Trophoblast cell (in vitro differentiated cells and primary cell): ENCODE data around the gene CEP55. TPM values are rescaled to one million over a fixed set of nuclear protein-coding genes. Genes with fewer than 3 reads are reported as not detected.

ENCODE experiments used
- DNase-seq, 2 donors: peaks; one replicate each; pipeline ENCODE4 v3.0.0-alpha.2; 2016
- H2AFZ ChIP-seq: 2 replicates; pipeline ENCODE4 v1.6.1; 2013; ENCODE audit warnings: low read length, moderate library complexity, mild to moderate bottlenecking; ENCODE audit not compliant: insufficient read depth, poor library complexity
- H2AK5ac ChIP-seq: 2 replicates; pipeline ENCODE4 v1.6.1; 2013; ENCODE audit warnings: mild to moderate bottlenecking, low read length
- H2BK120ac ChIP-seq: 2 replicates; pipeline ENCODE4 v1.6.1; 2013; ENCODE audit warnings: low read length, mild to moderate bottlenecking, moderate library complexity; ENCODE audit not compliant: insufficient read depth, poor library complexity
- H2BK12ac ChIP-seq: 2 replicates; pipeline ENCODE4 v1.6.1; 2013; ENCODE audit warnings: mild to moderate bottlenecking, low read length, moderate library complexity
- H2BK5ac ChIP-seq: 2 replicates; pipeline ENCODE4 v1.6.1; 2013; ENCODE audit warnings: low read length, low read depth, moderate library complexity, mild to moderate bottlenecking; ENCODE audit not compliant: poor library complexity
- H3K14ac ChIP-seq: 2 replicates; pipeline ENCODE4 v1.6.1; 2013; ENCODE audit warnings: mild to moderate bottlenecking, low read length
- H3K18ac ChIP-seq: 2 replicates; pipeline ENCODE4 v1.6.1; 2013; ENCODE audit warnings: mild to moderate bottlenecking, low read length
- H3K23ac ChIP-seq: 2 replicates; pipeline ENCODE4 v1.6.1; 2013; ENCODE audit warnings: low read length
- H3K27ac ChIP-seq: 2 replicates; pipeline ENCODE4 v1.5.1; 2013; ENCODE audit warnings: low read depth, mild to moderate bottlenecking, inconsistent platforms, low read length, moderate library complexity
- H3K27me3 ChIP-seq: 2 replicates; pipeline ENCODE4 v1.6.1; 2013; ENCODE audit warnings: inconsistent platforms, mild to moderate bottlenecking, low read length, moderate library complexity; ENCODE audit not compliant: insufficient read depth
- H3K36me3 ChIP-seq, 2 experiments: 1 replicate in 1 of 2; 2 replicates in 1 of 2; pipeline ENCODE4 v1.6.1; 2013; ENCODE audit warnings: low read length in 2 of 2, mild to moderate bottlenecking in 2 of 2, moderate library complexity in 1 of 2; ENCODE audit not compliant: insufficient read depth in 2 of 2, control insufficient read depth in 1 of 2
- H3K4ac ChIP-seq: 2 replicates; pipeline ENCODE4 v1.6.1; 2013; ENCODE audit warnings: low read depth, mild to moderate bottlenecking, low read length, moderate library complexity
- H3K4me1 ChIP-seq, 2 experiments: 1 replicate in 1 of 2; 2 replicates in 1 of 2; pipeline ENCODE4 v1.6.1; 2013; ENCODE audit warnings: low read length in 2 of 2, mild to moderate bottlenecking in 2 of 2, moderate library complexity in 1 of 2; ENCODE audit not compliant: insufficient read depth in 2 of 2, control insufficient read depth in 1 of 2
- H3K4me2 ChIP-seq: 2 replicates; pipeline ENCODE4 v1.6.1; 2013; ENCODE audit warnings: inconsistent platforms, mild to moderate bottlenecking, low read length, moderate library complexity
- H3K4me3 ChIP-seq: 2 replicates; pipeline ENCODE4 v1.5.1; 2013; ENCODE audit warnings: mild to moderate bottlenecking, low read depth, low read length, inconsistent platforms
- H3K79me1 ChIP-seq: one replicate; pipeline ENCODE4 v1.6.1; 2013; ENCODE audit warnings: low read length
- H3K79me2 ChIP-seq: 2 replicates; pipeline ENCODE4 v1.6.1; 2013; ENCODE audit warnings: low read length, mild to moderate bottlenecking; ENCODE audit not compliant: control insufficient read depth, insufficient read depth, poor library complexity
- H3K9ac ChIP-seq: 2 replicates; pipeline ENCODE4 v1.6.1; 2013; ENCODE audit warnings: mild to moderate bottlenecking, low read length
- H3K9me3 ChIP-seq: 2 replicates; pipeline ENCODE4 v1.6.1; 2013; ENCODE audit warnings: low read depth, mild to moderate bottlenecking, control low read depth, inconsistent platforms, low read length; ENCODE audit not compliant: insufficient read depth
- H4K12ac ChIP-seq: 2 replicates; pipeline ENCODE4 v1.6.1; 2013; ENCODE audit warnings: low read depth, mild to moderate bottlenecking, low read length, moderate library complexity
- H4K8ac ChIP-seq: 2 replicates; pipeline ENCODE4 v1.6.1; 2013; ENCODE audit warnings: low read depth, mild to moderate bottlenecking, low read length, moderate library complexity
- H4K91ac ChIP-seq: one replicate; pipeline ENCODE4 v1.6.1; 2013; ENCODE audit warnings: low read depth, mild to moderate bottlenecking, low read length, moderate library complexity
- WGBS: extraction: QIAGEN DNeasy Blood & Tissue Kit; methylation state at CpG from one replicate; pipeline ENCODE4 v1.1.7; 2013; ENCODE audit warnings: missing lambda C conversion rate; ENCODE audit not compliant: insufficient read length, insufficient coverage; ENCODE audit errors: extremely low coverage; 5-methylcytosine and 5-hydroxymethylcytosine counted together
- polyA plus RNA-seq: library from polyadenylated mRNA; stranded (reverse); fragments of 200-250 nt; gene quantifications from 2 replicates; pipeline ENCODE4 v1.2.3, GENCODE V29; 2013

The CEP55 gene
- 26.3 and 28.5 TPM in 2 replicates for polyA plus RNA-seq

DNA sequence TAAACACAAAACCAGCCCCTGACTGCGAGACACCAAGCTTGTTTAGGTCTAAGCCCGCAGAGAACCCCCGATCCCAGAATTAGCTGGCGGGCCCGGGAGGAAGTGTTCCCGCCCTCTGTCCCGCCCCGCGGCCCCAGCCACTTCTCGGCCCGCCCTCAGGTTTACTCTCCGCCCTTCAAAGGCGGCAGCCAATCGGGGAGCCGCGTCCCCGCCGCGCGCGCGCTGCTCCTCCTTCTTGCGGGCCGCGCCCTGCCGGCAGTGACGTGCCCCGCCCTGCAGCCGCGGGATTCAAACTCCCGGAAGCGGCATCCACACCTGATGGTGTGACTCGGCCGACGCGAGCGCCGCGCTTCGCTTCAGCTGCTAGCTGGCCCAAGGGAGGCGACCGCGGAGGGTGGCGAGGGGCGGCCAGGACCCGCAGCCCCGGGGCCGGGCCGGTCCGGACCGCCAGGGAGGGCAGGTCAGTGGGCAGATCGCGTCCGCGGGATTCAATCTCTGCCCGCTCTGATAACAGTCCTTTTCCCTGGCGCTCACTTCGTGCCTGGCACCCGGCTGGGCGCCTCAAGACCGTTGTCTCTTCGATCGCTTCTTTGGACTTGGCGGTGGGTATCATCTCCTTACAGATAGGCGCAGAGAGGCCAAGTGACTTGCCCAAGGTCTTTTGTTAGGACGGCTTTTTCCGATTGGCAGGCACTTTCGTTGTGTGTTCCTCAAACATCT is at the start of gene CEP55:
TSS of gene CEP55 (plus strand) at position 291 of the 720 bp plus-strand sequence. CDS start 3,440 bp downstream, outside the sequence.
- no peaks in the 10 kb centered on the region for H3K9me3 ChIP-seq
- WGBS = no CpG with 5 or more reads among the region's 68 CpGs
- H3K14ac ChIP-seq = no peak within 1 kb of the TSS
- no peak within 1 kb of the TSS for H3K23ac ChIP-seq
- H3K18ac ChIP-seq = no peak within 1 kb of the TSS
- H2AFZ ChIP-seq = peak within 1 kb of the TSS; percentile 37
- H3K4me3 ChIP-seq = peak within 1 kb of the TSS; percentile 78
- no peak within 1 kb of the TSS for H4K12ac ChIP-seq
- H3K79me2 ChIP-seq = no peaks in the 10 kb centered on the region
- peaks cover 2 to 4% of the 10 kb centered on the region in 2 experiments for H3K4me1 ChIP-seq
- no peak within 1 kb of the TSS for H4K91ac ChIP-seq
- H3K27me3 ChIP-seq = no peaks in the 10 kb centered on the region
- H2BK5ac ChIP-seq = no peak within 1 kb of the TSS
- no peak within 1 kb of the TSS for H2BK120ac ChIP-seq
- peak; percentile 96 to 98 for DNase-seq
- H2BK12ac ChIP-seq = no peak within 1 kb of the TSS
- H3K9ac ChIP-seq = peak within 1 kb of the TSS; percentile 55
- H3K27ac ChIP-seq = no peak within 1 kb of the TSS
- no peak within 1 kb of the TSS for H2AK5ac ChIP-seq
- peaks cover 4% of the 10 kb centered on the region for H3K79me1 ChIP-seq
- peak within 1 kb of the TSS; percentile 53 for H3K4ac ChIP-seq
- peaks cover 1 to 3% of the 10 kb centered on the region in 2 experiments for H3K36me3 ChIP-seq
- peak within 1 kb of the TSS; percentile 70 for H3K4me2 ChIP-seq
- peak within 1 kb of the TSS; percentile 65 for H4K8ac ChIP-seq

- Histone ChIP-seq H2BK12ac (no peak overlapping the region), H3K4ac (no peak overlapping the region), H4K12ac (no peak overlapping the region), H3K79me2 (peaks cover 2% of the 10 kb centered on the region), H3K14ac (no peak overlapping the region), H3K4me2 (no peak overlapping the region), H2AFZ (no peak overlapping the region), H3K4me3 (no peak overlapping the region), H3K18ac (peak overlapping the region; percentile 40), H4K8ac (no peak overlapping the region), H3K23ac (no peak overlapping the region), H3K79me1 (peaks cover 12% of the 10 kb centered on the region), H3K36me3 (peaks cover 11 to 24% of the 10 kb centered on the region in 2 experiments), H2BK5ac (peak overlapping the region; percentile 55), H3K27ac (no peak overlapping the region), H3K27me3 (no peaks in the 10 kb centered on the region), H4K91ac (peak overlapping the region; percentile 65), H3K9ac (no peak overlapping the region), H3K9me3 (no peaks in the 10 kb centered on the region), H2AK5ac (peak overlapping the region; percentile 73), H2BK120ac (peak overlapping the region; percentile 59), H3K4me1 (peaks cover 12 to 14% of the 10 kb centered on the region in 2 experiments)
- DNase-seq = peak in 1 of 2 donors; percentile 45
- no CpG with 5 or more reads among the region's 6 CpGs for WGBS
These were observed 49.4 kb upstream of the CEP55 start for GRCh38 chr10:93447019-93447418.

- H4K12ac ChIP-seq = no peak overlapping the region
- no peak overlapping the region for H3K18ac ChIP-seq
- no peak overlapping the region for H3K27ac ChIP-seq
- H3K79me1 ChIP-seq = peaks cover 12% of the 10 kb centered on the region
- no peak overlapping the region for H4K91ac ChIP-seq
- DNase-seq = no peak
- H3K4me3 ChIP-seq = no peak overlapping the region
- no peak overlapping the region for H3K9ac ChIP-seq
- H3K9me3 ChIP-seq = no peaks in the 10 kb centered on the region
- no CpG with 5 or more reads among the region's 3 CpGs for WGBS
- no peak overlapping the region for H4K8ac ChIP-seq
- no peak overlapping the region for H2BK5ac ChIP-seq
- H2BK12ac ChIP-seq = no peak overlapping the region
- H2AK5ac ChIP-seq = no peak overlapping the region
- no peaks in the 10 kb centered on the region for H3K27me3 ChIP-seq
- H2BK120ac ChIP-seq = no peak overlapping the region
- H3K4me1 ChIP-seq = peaks cover 12 to 14% of the 10 kb centered on the region in 2 experiments
- no peak overlapping the region for H3K4ac ChIP-seq
- no peak overlapping the region for H2AFZ ChIP-seq
- H3K4me2 ChIP-seq = no peak overlapping the region
- peaks cover 9 to 26% of the 10 kb centered on the region in 2 experiments for H3K36me3 ChIP-seq
- peaks cover 2% of the 10 kb centered on the region for H3K79me2 ChIP-seq
- H3K14ac ChIP-seq = no peak overlapping the region
- no peak overlapping the region for H3K23ac ChIP-seq
These were observed 48.4 kb upstream of the CEP55 start for GRCh38 chr10:93447970-93448369.

GRCh38 chr10:93451244-93451947 is 45.0 kb upstream of the CEP55 start:
- Histone ChIP-seq H4K12ac (no peak overlapping the region), H3K9ac (no peak overlapping the region), H3K27me3 (no peaks in the 10 kb centered on the region), H2AFZ (no peak overlapping the region), H4K91ac (no peak overlapping the region), H3K27ac (no peak overlapping the region), H3K4me1 (peaks cover under 1 to 5% of the 10 kb centered on the region in 2 experiments), H3K23ac (no peak overlapping the region), H3K79me1 (peaks cover 5% of the 10 kb centered on the region), H2BK5ac (no peak overlapping the region), H3K9me3 (no peaks in the 10 kb centered on the region), H3K79me2 (peaks cover under 1% of the 10 kb centered on the region), H2BK120ac (no peak overlapping the region), H2AK5ac (no peak overlapping the region), H3K4me3 (no peak overlapping the region), H3K4ac (no peak overlapping the region), H3K14ac (no peak overlapping the region), H3K18ac (no peak overlapping the region), H4K8ac (no peak overlapping the region), H3K4me2 (no peak overlapping the region), H2BK12ac (no peak overlapping the region), H3K36me3 (peaks cover 14 to 24% of the 10 kb centered on the region in 2 experiments)
- WGBS = no CpG with 5 or more reads among the region's 7 CpGs
- DNase-seq = no peak
